NB4 (cell line): ENCODE measurements around the gene MPHOSPH6.

ENCODE experiments used
- CTCF ChIP-seq: IDR thresholded peaks from one replicate; pipeline ENCODE4 v1.5.1; 2012; ENCODE audit warnings: low read depth, low read length
- MAX ChIP-seq: IDR thresholded peaks from 2 replicates; pipeline ENCODE4 v1.6.1; 2011; ENCODE audit warnings: low read depth, low read length

- TF ChIP-seq MAX (no peak), CTCF (no peak)
Measured at GRCh38 chr16:82118749-82119148, 51.3 kb downstream of the MPHOSPH6 start.
